Measurements from ENCODE around the gene PLA2G4A.

Gene PLA2G4A

GRCh38 chr1:186842547-186842946 lies 13.8 kb downstream of the PLA2G4A start:
- H3K4me3 ChIP-seq (ENCODE audit: low read depth, low read length) = no peak overlapping the region
- TF ChIP-seq, protein P1, sequence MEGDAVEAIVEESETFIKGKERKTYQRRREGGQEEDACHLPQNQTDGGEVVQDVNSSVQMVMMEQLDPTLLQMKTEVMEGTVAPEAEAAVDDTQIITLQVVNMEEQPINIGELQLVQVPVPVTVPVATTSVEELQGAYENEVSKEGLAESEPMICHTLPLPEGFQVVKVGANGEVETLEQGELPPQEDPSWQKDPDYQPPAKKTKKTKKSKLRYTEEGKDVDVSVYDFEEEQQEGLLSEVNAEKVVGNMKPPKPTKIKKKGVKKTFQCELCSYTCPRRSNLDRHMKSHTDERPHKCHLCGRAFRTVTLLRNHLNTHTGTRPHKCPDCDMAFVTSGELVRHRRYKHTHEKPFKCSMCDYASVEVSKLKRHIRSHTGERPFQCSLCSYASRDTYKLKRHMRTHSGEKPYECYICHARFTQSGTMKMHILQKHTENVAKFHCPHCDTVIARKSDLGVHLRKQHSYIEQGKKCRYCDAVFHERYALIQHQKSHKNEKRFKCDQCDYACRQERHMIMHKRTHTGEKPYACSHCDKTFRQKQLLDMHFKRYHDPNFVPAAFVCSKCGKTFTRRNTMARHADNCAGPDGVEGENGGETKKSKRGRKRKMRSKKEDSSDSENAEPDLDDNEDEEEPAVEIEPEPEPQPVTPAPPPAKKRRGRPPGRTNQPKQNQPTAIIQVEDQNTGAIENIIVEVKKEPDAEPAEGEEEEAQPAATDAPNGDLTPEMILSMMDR (IDR thresholded peaks at IDR 0.05; ENCODE audit: low read depth, low read length) = no peak

DNA sequence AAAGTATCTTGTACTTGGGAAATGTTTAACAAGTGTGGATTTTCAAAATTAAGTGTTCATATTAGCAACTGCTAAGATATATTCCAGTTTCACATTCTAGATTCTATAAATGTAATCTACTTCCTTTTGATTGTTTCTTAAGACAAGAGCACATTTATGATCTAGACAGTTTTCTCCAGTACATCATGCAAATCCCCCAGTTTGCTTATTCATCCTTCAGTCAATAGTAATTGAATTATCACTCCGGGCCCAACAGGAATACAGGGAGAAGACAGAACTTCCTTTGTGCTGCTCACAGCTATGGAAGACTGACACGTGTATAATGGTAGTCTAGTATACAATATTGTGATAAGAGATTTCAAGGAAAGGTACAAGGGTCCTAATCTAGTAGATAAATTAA lies 14.5 kb downstream of the PLA2G4A start:
- TF ChIP-seq, protein P1 (IDR thresholded peaks at IDR 0.05; ENCODE audit: low read depth, low read length) = no peak
- no peak overlapping the region for H3K4me3 ChIP-seq (ENCODE audit: low read depth, low read length)

- TF ChIP-seq, protein P1 (IDR thresholded peaks at IDR 0.05; ENCODE audit: low read depth, low read length) = no peak
- no peak overlapping the region for H3K4me3 ChIP-seq (ENCODE audit: low read depth, low read length)
Observed at GRCh38 chr1:186843931-186844330, 15.2 kb downstream of the PLA2G4A start.

GRCh38 chr1:186845576-186846210 lies 16.9 kb downstream of the PLA2G4A start:
- TF ChIP-seq, protein P1 (IDR thresholded peaks at IDR 0.05; ENCODE audit: low read depth, low read length) = no peak
- no peak overlapping the region for H3K4me3 ChIP-seq (ENCODE audit: low read depth, low read length)

GRCh38 chr1:186848509-186849130 lies 19.9 kb downstream of the PLA2G4A start:
- no peak overlapping the region for H3K4me3 ChIP-seq (ENCODE audit: low read depth, low read length)
- TF ChIP-seq, protein P1 (IDR thresholded peaks at IDR 0.05; ENCODE audit: low read depth, low read length) = no peak

DNA sequence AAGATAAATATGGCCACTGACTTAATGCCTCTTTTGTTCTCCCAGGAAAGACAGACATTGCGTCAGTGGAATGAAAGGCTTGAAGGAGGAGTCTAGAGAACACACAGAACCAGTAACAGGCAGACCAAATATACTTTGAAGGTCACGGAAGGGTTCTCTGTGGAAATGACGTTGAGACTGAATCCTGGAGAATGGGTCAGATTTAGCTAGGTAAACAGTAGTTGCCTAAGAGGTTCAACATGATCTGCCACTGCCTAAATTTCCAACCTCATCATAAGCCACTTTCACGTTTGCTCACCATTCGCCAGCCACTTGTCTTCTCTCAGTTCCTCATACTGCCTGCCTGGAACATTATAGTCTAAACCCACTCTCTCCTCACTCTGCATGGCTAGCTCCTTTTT lies 20.5 kb downstream of the PLA2G4A start:
- H3K4me3 ChIP-seq (ENCODE audit: low read depth, low read length) = no peak overlapping the region
- TF ChIP-seq, protein P1 (IDR thresholded peaks at IDR 0.05; ENCODE audit: low read depth, low read length) = no peak

DNA sequence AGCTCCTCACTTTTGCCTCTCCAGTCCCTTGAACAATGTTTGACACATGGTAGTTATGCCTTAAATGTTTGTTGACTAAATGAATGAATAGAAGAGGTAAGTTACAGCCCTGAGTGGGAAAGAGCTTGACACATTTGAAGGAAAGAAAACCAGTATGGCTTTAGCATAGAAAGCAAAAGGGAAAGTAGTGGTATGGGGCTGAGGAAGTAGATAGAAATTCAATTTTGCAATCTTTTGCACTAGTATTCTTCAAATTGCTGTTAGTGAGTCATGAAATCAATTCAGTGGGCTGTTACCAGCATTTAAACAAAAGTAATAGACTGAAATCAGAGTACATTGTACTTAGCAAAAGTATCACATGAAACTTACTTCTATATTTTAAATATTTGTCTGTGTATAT lies 21.1 kb downstream of the PLA2G4A start:
- TF ChIP-seq, protein P1 (IDR thresholded peaks at IDR 0.05; ENCODE audit: low read depth, low read length) = no peak
- H3K4me3 ChIP-seq (ENCODE audit: low read depth, low read length) = no peak overlapping the region

Data from WI38 (cell line).